Cardiac fibroblast (primary cell): Measurements from ENCODE around the gene UBQLN1.

Experiments
- DNase-seq, 2 donors: peaks; one replicate each; pipeline versions ENCODE4 v3.0.0 to v3.0.0-alpha.2; 2010; ENCODE audit warnings: low read depth in 2 of 2
- H3K4me3 ChIP-seq, 2 donors: replicated peaks in 1 of 2; 1 replicate in 1 of 2; 2 replicates in 1 of 2; pipeline ENCODE4 v1.5.1; 2011; ENCODE audit warnings: low read depth in 2 of 2, low read length in 2 of 2, mild to moderate bottlenecking in 2 of 2, moderate library complexity in 1 of 2
- CTCF ChIP-seq: IDR thresholded peaks from one replicate; pipeline ENCODE4 v1.5.1; 2011; ENCODE audit warnings: low read depth, mild to moderate bottlenecking, low read length, inconsistent platforms

The UBQLN1 gene

GRCh38 chr9:83722726-83723495, 15.2 kb upstream of the UBQLN1 start:
- no peak overlapping the region for H3K4me3 ChIP-seq
- no peak for DNase-seq
- no peak for TF ChIP-seq CTCF

DNA sequence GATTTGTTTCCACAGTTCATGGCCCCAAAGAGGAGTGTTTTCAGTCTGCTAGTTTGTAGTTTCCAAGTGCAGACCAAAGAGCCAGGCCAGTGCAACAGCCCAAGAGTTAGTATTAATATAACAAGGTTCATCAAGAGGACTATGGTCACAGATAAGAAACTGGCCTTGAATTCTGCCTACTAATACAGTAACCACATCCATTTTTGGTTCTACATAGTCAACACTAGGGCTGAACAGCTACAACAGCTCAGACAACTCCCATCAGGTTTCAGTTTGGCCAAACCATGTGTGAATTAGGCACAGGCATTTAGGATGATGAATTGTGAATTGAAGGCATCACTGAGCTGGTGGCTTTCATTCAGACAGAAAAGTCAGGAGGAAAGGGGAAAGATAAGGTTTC, 13.8 kb upstream of the UBQLN1 start:
- no peak for TF ChIP-seq CTCF

DNA sequence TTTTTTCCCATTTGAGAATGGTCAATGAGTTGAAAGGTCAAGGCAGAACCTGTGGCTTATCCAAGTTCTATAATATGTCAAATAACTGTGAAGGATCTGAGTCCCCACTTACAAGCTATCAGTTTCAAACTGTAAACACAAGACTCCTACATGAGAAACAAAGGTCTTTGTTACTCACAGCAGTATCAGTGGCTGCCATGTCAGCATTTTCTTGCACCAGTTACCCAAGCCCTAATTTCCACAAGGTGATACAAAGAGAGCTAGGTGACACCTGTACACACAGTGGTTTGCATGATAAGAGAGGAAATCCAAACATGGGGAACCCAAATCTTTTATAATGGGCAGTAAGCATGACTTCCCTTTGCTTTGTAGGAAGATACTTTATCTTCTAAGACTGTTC, 8.0 kb upstream of the UBQLN1 start:
- no peak for TF ChIP-seq CTCF
- H3K4me3 ChIP-seq, result no peak overlapping the region
- DNase-seq, result no peak

More for the DNA sequence above, 13.8 kb upstream of the UBQLN1 start:
- DNase-seq, result no peak
- H3K4me3 ChIP-seq, result no peak overlapping the region

DNA sequence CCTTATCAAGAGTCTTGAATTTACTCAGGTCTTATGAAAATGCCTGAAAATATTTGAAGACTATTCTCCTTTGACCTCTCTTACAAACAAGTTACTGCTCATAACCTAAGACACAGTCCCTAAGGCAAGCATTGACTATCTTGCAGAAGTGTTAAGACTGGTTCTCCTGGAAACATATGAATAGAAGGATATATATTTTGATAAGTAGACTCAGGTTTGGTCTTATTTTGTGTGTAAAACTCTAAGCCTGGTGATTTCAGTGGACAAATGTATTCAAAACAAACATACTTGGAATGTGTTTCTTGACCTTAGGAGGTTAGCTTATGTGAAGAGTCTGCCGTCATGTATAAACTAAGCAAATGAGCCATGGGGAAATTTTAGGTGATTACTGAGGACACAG, 7.5 kb upstream of the UBQLN1 start:
- no peak for DNase-seq
- TF ChIP-seq CTCF, result no peak
- no peak overlapping the region for H3K4me3 ChIP-seq

DNA sequence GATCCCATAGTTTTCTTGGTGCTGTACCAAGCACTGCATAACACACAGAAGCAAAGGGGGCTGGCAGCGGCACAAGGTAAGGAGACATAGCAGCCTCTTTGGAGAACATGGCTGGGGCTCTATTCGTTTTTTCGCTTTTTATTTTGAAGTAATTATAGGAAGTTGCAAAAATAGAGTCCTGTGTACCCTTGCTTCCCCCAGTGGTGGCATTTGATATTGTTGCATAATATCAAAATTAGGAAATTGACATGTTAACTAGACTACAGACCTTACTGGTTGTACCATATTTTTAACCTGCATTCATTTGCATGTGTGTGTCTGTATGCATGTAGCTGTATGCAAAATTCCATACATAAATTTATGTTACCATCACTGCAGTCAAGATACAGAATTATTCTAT, 6.6 kb upstream of the UBQLN1 start:
- peak; percentile 33 for TF ChIP-seq CTCF
- no peak overlapping the region for H3K4me3 ChIP-seq
- DNase-seq, result no peak

DNA sequence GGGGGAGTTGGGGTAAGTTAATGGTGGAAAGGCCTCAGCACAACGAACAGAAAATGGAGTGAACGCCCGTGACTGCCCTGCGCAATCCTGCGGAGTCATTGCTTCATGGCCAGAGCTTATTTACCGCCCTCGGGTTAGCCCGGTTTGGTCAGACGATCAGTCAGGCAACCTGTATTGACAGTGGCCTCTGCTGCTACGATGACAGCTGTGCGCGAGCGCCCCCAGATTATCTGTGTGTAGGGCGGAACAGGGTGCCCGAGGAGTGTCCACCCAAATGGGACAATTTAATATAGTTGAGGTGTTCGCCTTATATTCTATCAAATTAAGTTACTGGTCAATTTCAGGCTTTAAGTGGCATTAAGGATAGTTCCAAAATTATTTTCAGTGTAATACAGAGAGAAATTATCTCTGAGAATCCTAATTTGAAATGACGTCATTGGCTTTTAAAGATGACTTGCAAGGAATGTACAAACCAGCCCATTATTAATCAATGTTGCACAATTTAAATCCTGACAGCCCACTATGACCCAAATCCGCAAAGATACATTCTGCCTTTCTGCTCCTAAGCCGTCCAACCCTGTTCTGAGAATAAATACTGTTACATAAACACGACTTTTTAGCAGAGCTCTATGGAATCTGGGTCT, 879 bp upstream of the UBQLN1 start:
- peak; percentile 61 to 72 for DNase-seq
- no peak for TF ChIP-seq CTCF
- H3K4me3 ChIP-seq, result peak overlapping the region; percentile 84 to 90

GRCh38 chr9:83707518-83707767, 315 bp downstream of the UBQLN1 start:
- TF ChIP-seq CTCF, result no peak
- peak in 1 of 2 donors; percentile 87 for DNase-seq
- peak overlapping the region; percentile 84 to 90 for H3K4me3 ChIP-seq
